Tibial nerve (tissue), 4 donors: ENCODE measurements around the gene PTPN14. TPM values are rescaled to one million over a fixed set of nuclear protein-coding genes. Genes with fewer than 3 reads are reported as not detected.

Experiments used
- DNase-seq, 2 donors: peaks; one replicate each; pipeline ENCODE4 v3.0.0-alpha.2; 2019; ENCODE audit warnings: low spot score in 2 of 2
- H3K27ac ChIP-seq, 4 donors: fragments of 200-600 bp; sonication (generic) in 3 of 4; one replicate each; pipeline ENCODE4 v1.5.1; 2017 to 2019; ENCODE audit warnings: mild to moderate bottlenecking in 1 of 4
- H3K27me3 ChIP-seq, 2 donors: fragments of 200-600 bp; sonication (generic) in 1 of 2; one replicate each; pipeline versions ENCODE4 v1.5.1 to v1.6.0; 2017 to 2019
- H3K36me3 ChIP-seq, 3 donors: fragments of 200-600 bp; sonication (generic); one replicate each; pipeline ENCODE4 v1.5.1; 2018 to 2019
- H3K4me1 ChIP-seq, 4 donors: fragments of 200-600 bp; sonication (generic) in 3 of 4; one replicate each; pipeline ENCODE4 v1.5.1; 2017 to 2019
- H3K4me3 ChIP-seq, 4 donors: fragments of 200-600 bp; sonication (generic) in 3 of 4; one replicate each; pipeline ENCODE4 v1.5.1; 2017 to 2019; ENCODE audit warnings: mild to moderate bottlenecking in 1 of 4, moderate library complexity in 1 of 4
- H3K9me3 ChIP-seq, 4 donors: fragments of 200-600 bp; sonication (generic) in 3 of 4; one replicate each; pipeline ENCODE4 v1.5.1; 2017 to 2019
- EP300 ChIP-seq, 2 donors: sonication (generic); formaldehyde crosslinking; IDR thresholded peaks; one replicate each; pipeline ENCODE4 v1.6.1; 2017; ENCODE audit warnings: antibody characterized with exemption in 2 of 2, mild to moderate bottlenecking in 1 of 2
- POLR2A ChIP-seq, 2 donors: fragments of 450-650 bp; IDR thresholded peaks; one replicate each; pipeline ENCODE4 v1.6.1; 2017; ENCODE audit warnings: antibody characterized with exemption in 2 of 2, mild to moderate bottlenecking in 2 of 2, moderate library complexity in 2 of 2
- WGBS, 2 donors: methylation state at CpG; one replicate each; pipeline ENCODE4 v1.1.5; 2018; 5-methylcytosine and 5-hydroxymethylcytosine counted together
- total RNA-seq, 4 donors: library from RNA; depleted of rRNA; stranded (reverse); fragments of >200 nt; gene quantifications; one replicate each; pipeline ENCODE4 v1.1.0, GENCODE V29; 2016
- TF ChIP-seq, protein P1 (sequence below), 5 experiments: fragments of 200-600 bp in 3 of 5; fragments of 450-650 bp in 2 of 5; sonication (generic) in 3 of 5; IDR thresholded peaks; one replicate each; pipeline ENCODE4 v1.5.1; 2016 to 2019; ENCODE audit warnings: antibody characterized with exemption in 5 of 5, mild to moderate bottlenecking in 3 of 5, moderate library complexity in 2 of 5

PTPN14 gene
- total RNA-seq, 4 donors from 2014 or later = 25.8 to 47.4 (median 38.2) TPM

DNA sequence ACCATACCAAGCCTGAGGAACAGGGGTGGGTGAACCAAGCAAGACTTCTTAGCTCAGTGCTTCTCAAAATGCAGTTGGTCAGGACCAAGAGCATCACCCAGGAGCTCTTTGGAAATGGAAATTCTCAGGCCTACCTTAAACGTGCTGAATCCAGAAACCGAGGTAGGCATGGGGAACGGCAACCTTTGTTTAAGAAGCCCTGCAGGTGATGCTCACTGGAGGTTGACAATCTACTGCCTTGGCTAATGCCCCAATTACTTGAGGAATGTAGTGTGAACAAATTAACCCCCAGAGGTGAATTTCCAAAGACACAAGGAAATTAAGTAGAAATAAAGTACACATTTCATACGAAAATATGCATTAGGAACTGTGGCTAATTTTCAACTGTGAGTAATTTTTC is 5.3 kb downstream of the PTPN14 start:
- Histone ChIP-seq H3K27me3 (no peaks in the 10 kb centered on the region), H3K4me1 (peaks cover 0 to 73% (median 3%) of the 10 kb centered on the region in 4 donors), H3K9me3 (no peaks in the 10 kb centered on the region), H3K36me3 (no peaks in the 10 kb centered on the region), H3K27ac (no peak overlapping the region), H3K4me3 (no peak overlapping the region)
- no peak for DNase-seq
- WGBS, 2 donors = 81 to 84% methylated on average over 4 of the region's 4 CpGs
- no peak for TF ChIP-seq POLR2A (IDR thresholded peaks at IDR 0.05)
- TF ChIP-seq, protein P1, sequence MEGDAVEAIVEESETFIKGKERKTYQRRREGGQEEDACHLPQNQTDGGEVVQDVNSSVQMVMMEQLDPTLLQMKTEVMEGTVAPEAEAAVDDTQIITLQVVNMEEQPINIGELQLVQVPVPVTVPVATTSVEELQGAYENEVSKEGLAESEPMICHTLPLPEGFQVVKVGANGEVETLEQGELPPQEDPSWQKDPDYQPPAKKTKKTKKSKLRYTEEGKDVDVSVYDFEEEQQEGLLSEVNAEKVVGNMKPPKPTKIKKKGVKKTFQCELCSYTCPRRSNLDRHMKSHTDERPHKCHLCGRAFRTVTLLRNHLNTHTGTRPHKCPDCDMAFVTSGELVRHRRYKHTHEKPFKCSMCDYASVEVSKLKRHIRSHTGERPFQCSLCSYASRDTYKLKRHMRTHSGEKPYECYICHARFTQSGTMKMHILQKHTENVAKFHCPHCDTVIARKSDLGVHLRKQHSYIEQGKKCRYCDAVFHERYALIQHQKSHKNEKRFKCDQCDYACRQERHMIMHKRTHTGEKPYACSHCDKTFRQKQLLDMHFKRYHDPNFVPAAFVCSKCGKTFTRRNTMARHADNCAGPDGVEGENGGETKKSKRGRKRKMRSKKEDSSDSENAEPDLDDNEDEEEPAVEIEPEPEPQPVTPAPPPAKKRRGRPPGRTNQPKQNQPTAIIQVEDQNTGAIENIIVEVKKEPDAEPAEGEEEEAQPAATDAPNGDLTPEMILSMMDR (IDR thresholded peaks at IDR 0.05) = no peak
- TF ChIP-seq EP300 (IDR thresholded peaks at IDR 0.05) = no peak

DNA sequence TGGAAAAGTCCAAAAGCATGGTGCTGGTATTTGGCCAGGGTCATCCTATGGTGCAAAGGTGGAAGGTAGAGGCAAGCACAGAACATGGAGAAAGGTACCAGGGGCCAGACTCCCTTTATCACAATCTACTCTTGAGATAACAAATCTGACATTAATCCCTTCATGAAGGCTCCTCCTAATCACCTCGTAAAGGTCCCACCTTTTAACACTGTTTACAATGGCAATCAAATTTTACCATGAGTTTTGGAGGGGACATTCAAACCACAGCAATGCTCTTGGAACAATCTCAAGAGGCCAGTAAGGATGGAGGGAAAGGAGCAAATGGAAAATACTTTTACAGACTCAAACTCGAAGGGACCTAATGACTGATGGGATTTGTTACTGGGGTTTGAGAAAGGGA is 6.1 kb downstream of the PTPN14 start:
- no peaks in the 10 kb centered on the region for H3K27me3 ChIP-seq
- H3K36me3 ChIP-seq = no peaks in the 10 kb centered on the region
- H3K4me1 ChIP-seq = peaks cover 0 to 75% (median 3%) of the 10 kb centered on the region in 4 donors
- H3K4me3 ChIP-seq = no peak overlapping the region
- no peak for TF ChIP-seq POLR2A (IDR thresholded peaks at IDR 0.05)
- TF ChIP-seq, protein P1 (IDR thresholded peaks at IDR 0.05) = no peak
- TF ChIP-seq EP300 (IDR thresholded peaks at IDR 0.05) = no peak
- H3K9me3 ChIP-seq = no peaks in the 10 kb centered on the region
- 67 to 76% methylated on average over 2 of the region's 2 CpGs for WGBS, 2 donors
- DNase-seq = no peak
- H3K27ac ChIP-seq = no peak overlapping the region

- 89 to 95% methylated on average over 1 of the region's 1 CpG for WGBS, 2 donors
- no peak overlapping the region for H3K27ac ChIP-seq
- H3K4me3 ChIP-seq = no peak overlapping the region
- peaks cover 0 to 75% (median 3%) of the 10 kb centered on the region in 4 donors for H3K4me1 ChIP-seq
- no peaks in the 10 kb centered on the region for H3K36me3 ChIP-seq
- no peak for TF ChIP-seq POLR2A (IDR thresholded peaks at IDR 0.05)
- TF ChIP-seq, protein P1 (IDR thresholded peaks at IDR 0.05) = no peak
- no peak for TF ChIP-seq EP300 (IDR thresholded peaks at IDR 0.05)
- no peaks in the 10 kb centered on the region for H3K27me3 ChIP-seq
- no peaks in the 10 kb centered on the region for H3K9me3 ChIP-seq
- no peak for DNase-seq
Observed at GRCh38 chr1:214544791-214545190, 6.6 kb downstream of the PTPN14 start.

DNA sequence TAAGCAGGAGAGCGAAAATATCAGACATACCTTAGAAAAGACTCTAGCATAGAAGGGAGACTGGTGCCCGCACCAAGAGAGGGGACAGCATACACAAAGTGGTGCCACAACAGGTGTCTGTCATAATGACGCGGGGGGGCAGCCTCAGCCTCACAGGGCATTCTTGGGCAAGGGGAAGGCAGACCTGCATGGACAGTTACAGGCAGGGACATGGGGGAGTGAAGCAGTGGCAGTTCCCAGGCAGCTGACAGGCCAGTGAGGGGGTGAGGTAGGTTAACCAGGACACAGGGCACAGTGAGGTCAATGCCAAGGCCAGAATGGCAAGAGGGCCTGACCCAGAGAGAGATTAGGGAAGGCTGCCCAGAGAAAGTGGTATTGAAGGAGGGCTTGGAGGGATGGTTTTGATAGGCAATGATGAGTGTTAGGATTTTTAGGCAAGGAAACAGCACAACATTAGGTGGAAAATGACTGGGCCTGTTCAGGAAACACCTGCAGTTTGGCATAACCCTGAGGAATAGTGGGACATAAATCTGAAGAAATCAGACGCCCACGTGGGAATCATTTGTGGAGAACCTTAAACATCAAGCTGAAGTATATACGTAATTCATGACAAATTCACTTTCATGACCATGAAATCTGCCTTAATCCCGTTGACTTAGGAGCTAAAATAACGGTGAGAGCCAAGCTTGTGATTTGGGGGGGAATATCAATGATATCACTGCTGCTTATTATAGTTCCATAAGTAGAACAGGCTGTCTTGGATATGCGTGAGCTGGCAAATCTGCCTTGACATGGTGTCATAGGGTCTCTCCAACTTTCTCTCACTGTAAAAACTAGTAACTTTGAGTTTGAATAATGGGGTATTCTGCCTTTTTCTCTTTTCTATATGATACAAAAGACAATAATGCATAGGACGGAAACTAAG is 8.9 kb downstream of the PTPN14 start:
- 77 to 80% methylated on average over 11 of the region's 11 CpGs for WGBS, 2 donors
- H3K27ac ChIP-seq = peak overlapping the region in 1 of 4 donors; percentile 50
- H3K27me3 ChIP-seq = no peaks in the 10 kb centered on the region
- DNase-seq = no peak
- H3K36me3 ChIP-seq = no peaks in the 10 kb centered on the region
- TF ChIP-seq EP300 (IDR thresholded peaks at IDR 0.05) (no peak), POLR2A (IDR thresholded peaks at IDR 0.05) (no peak)
- TF ChIP-seq, protein P1 (IDR thresholded peaks at IDR 0.05) = no peak
- no peak overlapping the region for H3K4me3 ChIP-seq
- H3K9me3 ChIP-seq = no peaks in the 10 kb centered on the region
- H3K4me1 ChIP-seq = peaks cover 0 to 73% (median 0%) of the 10 kb centered on the region in 4 donors

GRCh38 chr1:214541693-214542092 is 9.7 kb downstream of the PTPN14 start:
- H3K9me3 ChIP-seq = no peaks in the 10 kb centered on the region
- no peaks in the 10 kb centered on the region for H3K36me3 ChIP-seq
- H3K4me1 ChIP-seq = peaks cover 0 to 70% (median 0%) of the 10 kb centered on the region in 4 donors
- 55 to 60% methylated on average over 2 of the region's 2 CpGs for WGBS, 2 donors
- no peak overlapping the region for H3K4me3 ChIP-seq
- no peaks in the 10 kb centered on the region for H3K27me3 ChIP-seq
- TF ChIP-seq, protein P1 (IDR thresholded peaks at IDR 0.05) = no peak
- no peak for TF ChIP-seq EP300 (IDR thresholded peaks at IDR 0.05)
- no peak for TF ChIP-seq POLR2A (IDR thresholded peaks at IDR 0.05)
- no peak for DNase-seq
- no peak overlapping the region for H3K27ac ChIP-seq
